ENCODE data around the gene SPRYD4.
"Not testable (repeated sequence)": the region's sequence is repeated elsewhere in the genome, so short reads cannot be mapped to it uniquely, and the experiment has no call there.

The SPRYD4 gene

DNA sequence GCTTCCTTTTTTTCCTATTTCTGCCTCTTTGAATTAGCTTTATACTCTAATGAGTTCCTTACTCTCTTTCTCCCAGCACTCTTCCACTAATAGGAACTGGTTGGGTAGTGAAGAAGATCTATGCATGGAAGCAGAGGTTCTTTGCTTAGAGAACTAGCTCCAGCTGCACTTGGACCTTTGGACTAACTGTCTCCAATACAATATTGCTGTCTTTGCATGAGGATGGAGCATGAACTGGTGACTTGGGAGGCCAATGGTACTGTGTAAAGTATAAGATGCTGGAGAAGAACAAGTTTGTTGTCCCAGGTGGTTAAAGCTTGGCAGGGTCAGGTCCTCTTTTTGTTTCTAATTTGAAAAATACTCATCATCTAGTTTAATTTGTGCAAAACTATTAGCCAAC, 22.0 kb downstream of the SPRYD4 start:
- no peak for DNase-seq (ENCODE audit: low spot score)

DNA sequence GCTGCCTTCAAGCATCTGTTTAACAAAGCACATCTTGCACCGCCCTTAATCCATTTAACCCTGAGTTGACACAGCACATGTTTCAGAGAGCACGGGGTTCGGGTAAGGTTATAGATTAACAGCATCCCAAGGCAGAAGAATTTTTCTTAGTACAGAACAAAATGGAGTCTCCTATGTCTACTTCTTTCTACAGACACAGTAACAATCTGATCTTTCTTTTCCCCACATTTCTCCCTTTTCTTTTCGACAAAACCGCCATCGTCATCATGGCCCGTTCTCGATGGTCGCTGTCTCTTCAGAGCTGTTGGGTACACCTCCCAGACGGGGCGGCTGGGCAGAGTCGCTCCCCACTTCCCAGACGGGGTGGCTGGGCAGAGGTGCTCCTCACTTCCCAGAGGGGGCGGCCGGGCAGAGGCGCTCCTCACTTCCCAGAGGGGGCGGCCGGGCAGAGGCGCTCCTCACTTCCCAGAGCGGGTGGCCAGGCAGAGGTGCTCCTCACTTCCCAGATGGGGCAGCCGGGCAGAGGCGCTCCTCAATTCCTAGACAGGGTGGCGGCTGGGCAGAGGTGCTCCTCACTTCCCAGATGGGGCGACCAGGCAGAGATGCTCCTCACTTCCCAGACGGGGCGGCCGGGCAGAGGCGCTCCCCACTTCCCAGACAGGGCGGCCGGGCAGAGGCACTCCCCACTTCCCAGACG, 25.2 kb downstream of the SPRYD4 start:
- not testable (repeated sequence) for DNase-seq (ENCODE audit: low spot score)

More for the DNA sequence above, 22.0 kb downstream of the SPRYD4 start:
- TF ChIP-seq, protein P1, sequence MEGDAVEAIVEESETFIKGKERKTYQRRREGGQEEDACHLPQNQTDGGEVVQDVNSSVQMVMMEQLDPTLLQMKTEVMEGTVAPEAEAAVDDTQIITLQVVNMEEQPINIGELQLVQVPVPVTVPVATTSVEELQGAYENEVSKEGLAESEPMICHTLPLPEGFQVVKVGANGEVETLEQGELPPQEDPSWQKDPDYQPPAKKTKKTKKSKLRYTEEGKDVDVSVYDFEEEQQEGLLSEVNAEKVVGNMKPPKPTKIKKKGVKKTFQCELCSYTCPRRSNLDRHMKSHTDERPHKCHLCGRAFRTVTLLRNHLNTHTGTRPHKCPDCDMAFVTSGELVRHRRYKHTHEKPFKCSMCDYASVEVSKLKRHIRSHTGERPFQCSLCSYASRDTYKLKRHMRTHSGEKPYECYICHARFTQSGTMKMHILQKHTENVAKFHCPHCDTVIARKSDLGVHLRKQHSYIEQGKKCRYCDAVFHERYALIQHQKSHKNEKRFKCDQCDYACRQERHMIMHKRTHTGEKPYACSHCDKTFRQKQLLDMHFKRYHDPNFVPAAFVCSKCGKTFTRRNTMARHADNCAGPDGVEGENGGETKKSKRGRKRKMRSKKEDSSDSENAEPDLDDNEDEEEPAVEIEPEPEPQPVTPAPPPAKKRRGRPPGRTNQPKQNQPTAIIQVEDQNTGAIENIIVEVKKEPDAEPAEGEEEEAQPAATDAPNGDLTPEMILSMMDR (IDR thresholded peaks at IDR 0.05; ENCODE audit: extremely low read depth, missing control alignments), result no peak

DNA sequence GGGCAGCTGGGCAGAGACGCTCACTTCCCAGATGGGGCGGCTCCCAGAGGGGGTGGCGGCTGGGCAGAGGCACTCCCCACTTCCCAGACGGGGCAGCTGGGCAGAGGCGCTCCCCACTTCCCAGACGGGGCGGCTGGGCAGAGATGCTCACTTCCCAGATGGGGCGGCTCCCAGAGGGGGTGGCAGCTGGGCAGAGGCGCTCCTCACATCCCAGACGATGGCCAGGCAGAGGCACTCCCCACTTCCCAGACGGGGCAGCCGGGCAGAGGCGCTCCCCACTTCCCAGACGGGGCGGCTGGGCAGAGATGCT, 25.7 kb downstream of the SPRYD4 start:
- not testable (repeated sequence) for DNase-seq (ENCODE audit: low spot score)

DNA sequence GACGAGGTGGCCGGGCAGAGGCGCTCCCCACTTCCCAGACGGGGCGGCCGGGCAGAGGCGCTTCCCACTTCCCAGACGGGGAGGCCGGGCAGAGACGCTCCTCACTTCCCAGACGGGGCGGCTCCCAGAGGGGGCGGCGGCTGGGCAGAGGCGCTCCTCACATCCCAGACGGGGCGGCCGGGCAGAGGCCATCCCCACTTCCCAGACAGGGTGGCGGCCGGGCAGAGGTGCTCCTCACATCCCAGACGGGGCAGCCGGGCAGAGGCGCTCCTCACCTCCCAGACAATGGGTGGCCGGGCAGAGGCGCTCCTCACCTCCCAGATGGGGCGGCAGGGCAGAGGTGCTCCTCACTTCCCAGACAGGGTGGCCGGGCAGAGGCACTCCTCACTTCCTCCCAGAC, 26.1 kb downstream of the SPRYD4 start:
- DNase-seq (ENCODE audit: low spot score), result not testable (repeated sequence)

DNA sequence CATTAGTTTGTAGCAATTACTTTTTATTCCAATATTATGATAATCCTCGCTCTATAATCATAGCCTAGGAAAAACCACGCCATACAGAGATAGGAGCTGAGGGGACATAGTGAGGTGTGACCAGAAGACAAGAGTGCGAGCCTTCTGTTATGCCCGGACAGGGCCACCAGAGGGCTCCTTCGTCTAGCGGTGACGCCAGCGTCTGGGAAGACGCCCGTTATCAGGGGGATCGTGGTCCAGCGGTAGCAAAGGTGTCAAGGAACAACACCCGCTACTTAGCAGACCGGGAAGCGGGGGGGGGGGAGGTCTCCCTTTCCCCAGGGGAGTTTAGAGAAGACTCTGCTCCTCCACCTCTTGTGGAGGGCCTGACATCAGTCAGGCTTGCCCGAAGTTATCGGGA, 28.3 kb downstream of the SPRYD4 start:
- DNase-seq (ENCODE audit: low spot score), result not testable (repeated sequence)

DNA sequence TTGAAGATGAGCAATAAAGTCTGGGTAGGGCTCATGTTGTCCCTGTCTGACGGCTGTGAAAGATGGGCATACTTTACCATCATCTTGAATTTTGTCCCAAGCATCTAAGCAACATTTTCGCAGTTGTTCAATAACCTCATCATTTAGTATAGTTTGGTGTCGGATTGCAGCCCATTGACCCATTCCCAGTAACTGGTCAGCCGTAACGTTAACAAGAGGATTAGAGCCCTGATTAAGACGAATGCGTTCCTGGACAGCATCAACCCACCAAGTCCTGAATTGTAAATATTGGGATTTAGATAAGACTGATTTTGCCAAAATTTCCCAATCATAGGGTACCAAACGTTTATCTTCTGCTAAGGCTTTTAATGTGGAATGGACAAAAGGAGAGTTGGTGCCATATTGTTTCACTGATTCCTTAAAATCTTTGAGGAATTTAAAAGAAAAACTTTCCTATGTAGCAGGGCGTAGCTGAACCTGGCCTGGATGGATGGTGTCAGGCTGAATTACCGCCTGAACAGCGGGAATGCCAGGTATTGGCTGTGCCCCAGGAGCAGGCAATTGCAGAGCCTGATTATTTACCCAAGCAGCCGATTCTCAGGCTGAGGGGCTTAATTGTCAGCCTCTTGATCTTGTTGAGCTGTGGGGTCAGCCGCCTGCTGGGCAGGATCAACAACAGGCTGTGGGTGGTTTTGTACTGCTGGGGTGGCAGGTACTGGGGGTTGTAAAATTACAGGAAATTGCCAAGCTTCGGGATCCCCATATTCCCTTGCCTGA, 29.9 kb downstream of the SPRYD4 start:
- not testable (repeated sequence) for DNase-seq (ENCODE audit: low spot score)

More for the DNA sequence above, 28.3 kb downstream of the SPRYD4 start:
- TF ChIP-seq, protein P1 (IDR thresholded peaks at IDR 0.05; ENCODE audit: extremely low read depth, missing control alignments), result peak; percentile 49

DNA sequence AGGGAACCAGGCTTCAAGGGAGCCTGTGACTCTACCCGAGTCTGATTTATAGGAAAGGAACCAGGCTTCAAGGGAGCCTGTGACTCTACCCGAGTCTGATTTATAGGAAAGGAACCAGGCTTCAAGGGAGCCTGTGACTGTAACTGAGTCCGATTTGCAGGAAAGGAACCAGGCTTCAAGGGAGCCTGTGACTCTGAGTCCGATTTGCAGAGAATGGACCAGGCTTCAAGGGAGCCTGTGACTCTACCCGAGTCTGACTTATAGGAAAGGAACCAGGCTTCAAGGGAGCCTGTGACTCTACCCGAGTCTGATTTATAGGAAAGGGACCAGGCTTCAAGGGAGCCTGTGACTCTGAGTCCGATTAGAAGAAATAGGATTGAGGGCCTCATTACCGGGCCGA, 31.1 kb downstream of the SPRYD4 start:
- DNase-seq (ENCODE audit: low spot score), result not testable (repeated sequence)

DNA sequence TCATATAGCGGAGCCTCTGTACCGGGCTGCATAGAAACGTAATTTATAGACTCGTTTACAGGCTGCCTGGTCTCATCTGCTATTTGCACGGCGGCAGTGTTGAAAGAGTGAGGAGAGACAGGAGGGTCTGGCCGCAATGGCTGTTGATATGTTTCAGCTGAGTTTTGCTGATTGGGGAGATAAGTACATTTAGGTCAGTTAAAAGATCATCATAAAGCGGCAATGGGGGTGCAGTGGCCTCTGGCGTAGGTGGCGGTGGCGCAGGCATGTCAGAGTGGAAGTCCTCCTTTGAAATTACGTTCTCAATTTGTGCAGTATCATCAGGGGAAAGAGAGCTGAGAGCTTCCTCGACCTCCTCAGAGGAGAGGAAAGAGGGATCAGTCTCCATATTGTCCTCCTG, 31.5 kb downstream of the SPRYD4 start:
- not testable (repeated sequence) for DNase-seq (ENCODE audit: low spot score)

DNA sequence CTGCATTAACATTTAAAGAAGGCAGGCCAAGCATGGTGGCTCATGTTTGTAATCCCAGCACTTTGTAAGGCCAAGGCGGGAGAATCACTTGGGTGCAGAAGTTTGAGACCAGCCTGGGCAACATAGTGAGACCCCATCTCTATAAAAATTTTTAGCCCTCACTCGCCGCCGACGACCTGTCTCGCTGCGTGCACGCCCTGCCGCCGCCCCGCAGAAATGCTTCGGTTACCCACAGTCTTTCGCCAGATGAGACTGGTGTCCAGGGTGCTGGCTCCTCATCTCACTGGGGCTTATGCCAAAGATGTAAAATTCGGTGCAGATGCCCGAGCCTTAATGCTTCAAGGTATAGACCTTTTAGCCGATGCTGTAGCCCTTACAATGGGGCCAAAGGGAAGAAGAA, 42.4 kb downstream of the SPRYD4 start:
- TF ChIP-seq, protein P1 (IDR thresholded peaks at IDR 0.05; ENCODE audit: extremely low read depth, missing control alignments), result no peak
- DNase-seq (ENCODE audit: low spot score), result no peak

DNA sequence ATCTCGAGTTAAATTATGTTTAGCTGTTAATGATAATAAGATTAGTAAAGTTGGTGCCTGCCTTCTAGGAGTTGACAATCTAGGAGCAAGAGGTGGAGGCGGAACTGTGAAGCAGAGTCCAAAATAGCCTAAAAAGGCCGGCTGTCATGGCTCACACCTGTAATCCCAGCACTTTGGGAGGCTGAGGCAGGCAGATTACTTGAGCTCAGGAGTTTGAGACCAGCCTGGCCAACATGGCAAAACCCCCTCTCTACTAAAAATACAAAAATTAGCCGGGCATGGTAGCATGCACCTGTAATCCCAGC, 45.6 kb downstream of the SPRYD4 start:
- DNase-seq (ENCODE audit: low spot score), result not testable (repeated sequence)

DNA sequence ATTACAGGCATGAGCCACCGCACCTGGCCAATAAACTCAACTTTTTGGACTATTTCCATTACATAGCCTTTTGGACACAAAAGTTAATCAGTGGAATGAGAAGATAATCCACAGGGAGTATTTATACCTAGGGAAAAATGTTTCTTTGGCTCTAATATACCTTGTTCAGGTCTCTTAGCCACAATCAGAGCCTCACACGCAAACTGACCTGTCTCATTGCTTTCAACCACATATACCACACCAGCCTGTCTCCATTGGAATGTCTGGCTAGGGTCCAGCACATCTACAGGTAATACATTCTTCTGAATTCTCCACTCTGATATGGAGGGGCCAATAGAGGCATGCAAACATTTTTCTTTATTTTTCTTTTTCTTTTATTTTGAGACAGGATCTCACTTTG, 49.5 kb downstream of the SPRYD4 start:
- no peak for DNase-seq (ENCODE audit: low spot score)
- TF ChIP-seq, protein P1 (IDR thresholded peaks at IDR 0.05; ENCODE audit: extremely low read depth, missing control alignments), result no peak

Measured in GM20000 (cell line).